Measurements from ENCODE around the gene TNFRSF1A. TPM values are rescaled to one million over a fixed set of nuclear protein-coding genes. Genes with fewer than 3 reads are reported as not detected.

TNFRSF1A gene
- total and polyA plus RNA-seq, 9 of the 15 experiments (the other 6 are each of a cell fraction or from before 2014, with no cell fraction given), result 0.76 to 43.5 (median 30.0) TPM

GRCh38 chr12:6372403-6373003 is 30.6 kb upstream of the TNFRSF1A start:
- no peak overlapping the region for H3K4me3 ChIP-seq
- DNase-seq (ENCODE audit: extremely low read depth in 1 of 4, low spot score in 3 of 4) (no peak), FAIRE-seq (peak; percentile 82), ATAC-seq (no peak)
- ChIA-PET POLR2A (interaction anchor here (0.7 to 1.5 kb wide), 4 partner anchors 9 to 44 kb away, joined by 3 to 4 read pairs (median 3); no protein-coding TSS in a partner anchor), CTCF (ENCODE audit: low intra/inter-chr PET ratio) (no interaction called here)
- peak overlapping the region; percentile 56; the same call in 1 of the 3 replicates for H3K27ac ChIP-seq (ENCODE audit: extremely low read depth, low read depth, low read length)
- H3K36me3 ChIP-seq (ENCODE audit: control insufficient read depth, insufficient read depth, low read length), result no peaks in the 10 kb centered on the region
- peak overlapping the region; percentile 83 for H2AFZ ChIP-seq (ENCODE audit: low read depth, low read length)
- 28% methylated on average over 8 of the region's 8 CpGs for WGBS (ENCODE audit: insufficient coverage, low coverage, missing lambda C conversion rate)
- in situ Hi-C loops (cut with MboI) (loop anchor here (5.0 kb wide), 1 partner anchor 35 kb away; no protein-coding TSS in a partner anchor), intact Hi-C loops (cut with micrococcal nuclease) (no loop called here)
- no peaks in the 10 kb centered on the region for H4K20me1 ChIP-seq (replicated peaks; ENCODE audit: control insufficient read depth, insufficient read depth, low read length)
- peaks cover 44 to 52% of the 10 kb centered on the region in 2 experiments; a peak in 4 of 5 replicates for H3K4me1 ChIP-seq (replicated peaks in 1 of 2; ENCODE audit: control insufficient read depth in 2 of 2, insufficient read depth in 2 of 2, low read length in 2 of 2)
- peaks cover 4% of the 10 kb centered on the region for H3K9me1 ChIP-seq (ENCODE audit: control insufficient read depth, insufficient read depth, low read length)
- no peak overlapping the region; the same call in 1 of the 2 replicates for H3K4me2 ChIP-seq (ENCODE audit: insufficient read depth, low read length)
- BruUV-seq (replicated peaks), result no TSS peak
- no peaks in the 10 kb centered on the region for H3K9me3 ChIP-seq (replicated peaks; ENCODE audit: control insufficient read depth, insufficient read depth, low read depth, low read length)
- peak overlapping the region; percentile 14 to 60; a peak in 2 of 4 replicates for H3K9ac ChIP-seq (ENCODE audit: insufficient read depth in 1 of 2, low read depth in 2 of 2, low read length in 2 of 2)
- H3K79me2 ChIP-seq (ENCODE audit: control insufficient read depth, insufficient read depth, low read length), result no peaks in the 10 kb centered on the region
- H3K27me3 ChIP-seq (ENCODE audit: control insufficient read depth in 2 of 2, insufficient read depth in 2 of 2, low read length in 2 of 2), result no peaks in the 10 kb centered on the region
- TF ChIP-seq CBX5 (IDR thresholded peaks at IDR 0.05; ENCODE audit: borderline replicate concordance, low read depth) (no peak), USF1 (CRISPR knock-in tag; IDR thresholded peaks at IDR 0.05) (no peak), PML (IDR thresholded peaks at IDR 0.05; ENCODE audit: low read length) (no peak), POLR2B (IDR thresholded peaks at IDR 0.05; ENCODE audit: low read depth, partially characterized antibody) (no peak), SIN3A (IDR thresholded peaks at IDR 0.05; ENCODE audit: borderline replicate concordance in 2 of 2, control insufficient read depth in 1 of 2, low read depth in 2 of 2, low read length in 2 of 2) (no peak), VEZF1 (CRISPR knock-in tag; IDR thresholded peaks at IDR 0.05) (peak; percentile 53), CHD2 (IDR thresholded peaks at IDR 0.05; ENCODE audit: low read depth, low read length) (no peak), SMARCE1 (IDR thresholded peaks at IDR 0.05) (0 out of 2 replicates have a peak, but pooled peaks have one; percentile 15), RBFOX2 (IDR thresholded peaks at IDR 0.05; ENCODE audit: low read depth, low read length) (no peak), MED1 (CRISPR knock-in tag; IDR thresholded peaks at IDR 0.05; ENCODE audit: borderline replicate concordance) (no peak), ZNF239 (CRISPR knock-in tag; IDR thresholded peaks at IDR 0.05) (no peak), CGGBP1 (CRISPR knock-in tag; IDR thresholded peaks at IDR 0.05) (no peak), ATF3 (IDR thresholded peaks at IDR 0.05) (peak; percentile 63), ATF3 (CRISPR knock-in tag; conservative IDR thresholded peaks at IDR 0.05) (no peak), FOS (IDR thresholded peaks at IDR 0.05; ENCODE audit: extremely low read depth, insufficient read length) (peak; percentile 2), THRA (IDR thresholded peaks at IDR 0.05) (no peak), SMARCB1 (IDR thresholded peaks at IDR 0.05; ENCODE audit: insufficient read length, low read depth) (no peak), NELFE (IDR thresholded peaks at IDR 0.05; ENCODE audit: insufficient read depth, insufficient read length) (no peak), SMARCA4 (IDR thresholded peaks at IDR 0.05) (0 out of 2 replicates have a peak, but pooled peaks have one; percentile 16)

Data from K562 (cell line).